GM21423 (cell line): ENCODE results near the gene PLSCR1.
"Not testable (repeated sequence)": the region's sequence is repeated elsewhere in the genome, so short reads cannot be mapped to it uniquely, and the experiment has no call there.

Experiments
- ATAC-seq: cut with Tn5 transposase; IDR thresholded peaks from one replicate; pipeline ENCODE4 v1.9.1; 2021; ENCODE audit warnings: mild to moderate bottlenecking, moderate library complexity; ENCODE audit not compliant: unreplicated experiment

PLSCR1 gene

GRCh38 chr3:146476094-146476740 is 68.2 kb downstream of the PLSCR1 start:
- no peak for ATAC-seq

GRCh38 chr3:146474976-146475375 is 69.4 kb downstream of the PLSCR1 start:
- ATAC-seq, result not testable (repeated sequence)

GRCh38 chr3:146473726-146474125 is 70.7 kb downstream of the PLSCR1 start:
- ATAC-seq, result no peak

- no peak for ATAC-seq
Observed at GRCh38 chr3:146472611-146473010, 71.8 kb downstream of the PLSCR1 start.

- ATAC-seq, result no peak
Observed at GRCh38 chr3:146471012-146471411, 73.4 kb downstream of the PLSCR1 start.

GRCh38 chr3:146470425-146470990 is 73.9 kb downstream of the PLSCR1 start:
- ATAC-seq, result no peak

GRCh38 chr3:146469150-146470017 is 75.0 kb downstream of the PLSCR1 start, which contains the start of gene PLSCR2:
Gene PLSCR2, minus strand, starts transcription at chr3:146469561. Its CDS starts 9,657 bp downstream, at chr3:146459904.
- ATAC-seq, result peak; percentile 99

GRCh38 chr3:146468671-146469149 is 75.7 kb downstream of the PLSCR1 start:
- ATAC-seq, result no peak

- ATAC-seq, result no peak
Observed at GRCh38 chr3:146468234-146468633, 76.2 kb downstream of the PLSCR1 start.

- ATAC-seq, result no peak
Observed at GRCh38 chr3:146466604-146467003, 77.8 kb downstream of the PLSCR1 start.

GRCh38 chr3:146465693-146466465 is 78.5 kb downstream of the PLSCR1 start:
- ATAC-seq, result no peak
